Large intestine (tissue), 3 donors: ENCODE data around the gene BRWD1. TPM values are rescaled to one million over a fixed set of nuclear protein-coding genes. Genes with fewer than 3 reads are reported as not detected.
A peak's percentile ranks its signal among the peaks of the same experiment; 100 is the strongest.
"Not testable (repeated sequence)": the region's sequence is repeated elsewhere in the genome, so short reads cannot be mapped to it uniquely, and the experiment has no call there.

Experiments used
- DNase-seq, 2 donors: peaks; one replicate each; pipeline versions ENCODE4 v3.0.0 to v3.0.0-alpha.2; 2013
- H3K27ac ChIP-seq: one replicate; pipeline ENCODE4 v1.5.1; 2013; ENCODE audit warnings: low read length
- H3K27me3 ChIP-seq: 2 replicates; pipeline ENCODE4 v1.6.1; 2013; ENCODE audit warnings: low read length; ENCODE audit not compliant: control insufficient read depth, insufficient read depth
- H3K36me3 ChIP-seq: 2 replicates; pipeline ENCODE4 v1.6.1; 2013; ENCODE audit warnings: low read length; ENCODE audit not compliant: control insufficient read depth, insufficient read depth
- H3K4me1 ChIP-seq: one replicate; pipeline ENCODE4 v1.6.1; 2013; ENCODE audit warnings: low read length; ENCODE audit not compliant: control insufficient read depth, insufficient read depth
- H3K4me3 ChIP-seq: one replicate; pipeline ENCODE4 v1.5.1; 2013; ENCODE audit warnings: low read length
- H3K9me3 ChIP-seq: one replicate; pipeline ENCODE4 v1.6.1; 2013; ENCODE audit warnings: mild to moderate bottlenecking, low read depth, low read length, moderate library complexity; ENCODE audit not compliant: control insufficient read depth
- WGBS: methylation state at CpG from one replicate; pipeline ENCODE4 v1.1.5; 2013; ENCODE audit warnings: low lambda C conversion rate; ENCODE audit not compliant: insufficient coverage; 5-methylcytosine and 5-hydroxymethylcytosine counted together
- polyA plus RNA-seq: library from polyadenylated mRNA; unstranded; fragments of 120-200 nt; gene quantifications from one replicate; pipeline ENCODE4 v1.2.1, GENCODE V29; 2013

The BRWD1 gene
- polyA plus RNA-seq, 1 donor = 32.9 TPM

DNA sequence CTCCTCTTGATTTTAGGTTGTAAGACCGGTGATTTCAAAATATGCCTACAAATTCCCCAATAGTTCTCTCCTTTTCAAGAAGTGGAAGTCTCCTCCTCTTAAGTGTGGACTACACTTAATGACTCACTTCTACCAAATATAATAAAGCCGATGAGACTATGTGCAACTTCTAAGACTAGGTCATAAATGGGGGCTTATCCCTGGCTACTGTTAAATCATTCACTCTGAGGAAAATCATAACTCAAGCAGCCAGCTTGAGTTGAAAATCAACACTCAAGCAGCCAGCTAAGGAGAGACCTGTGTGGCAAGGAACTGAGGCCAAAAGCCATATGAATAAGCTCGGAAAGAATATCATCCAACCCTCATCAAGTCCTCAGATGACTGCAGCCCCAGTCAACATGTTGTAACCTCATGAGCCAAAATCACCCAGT lies 80.6 kb downstream of the BRWD1 start:
- no peaks in the 10 kb centered on the region for H3K4me1 ChIP-seq
- H3K27ac ChIP-seq = no peak overlapping the region
- no peak overlapping the region for H3K4me3 ChIP-seq
- H3K9me3 ChIP-seq = no peaks in the 10 kb centered on the region
- WGBS = no CpG with 5 or more reads among the region's 3 CpGs
- H3K36me3 ChIP-seq = peaks cover 76% of the 10 kb centered on the region
- H3K27me3 ChIP-seq = no peaks in the 10 kb centered on the region
- DNase-seq = peak in 1 of 2 donors; percentile 39

DNA sequence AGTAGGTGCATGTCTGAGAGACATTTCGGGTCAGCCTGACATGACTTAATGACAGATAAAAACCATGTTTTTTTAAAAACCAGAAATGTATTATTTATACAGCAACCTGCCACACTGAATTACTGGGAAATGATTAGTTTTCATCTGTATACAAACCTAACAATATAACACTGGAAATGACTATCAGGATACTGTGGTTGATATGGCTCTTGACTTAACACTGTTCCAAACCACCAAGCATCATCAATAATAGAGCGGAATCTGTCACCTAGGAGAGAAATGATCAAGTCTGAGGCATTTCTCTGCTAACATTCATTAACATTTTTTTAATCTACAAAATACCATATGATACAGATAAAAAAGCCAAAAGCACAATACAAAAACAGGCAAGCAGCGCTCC lies 88.5 kb downstream of the BRWD1 start:
- H3K36me3 ChIP-seq = peaks cover 46% of the 10 kb centered on the region
- no peaks in the 10 kb centered on the region for H3K4me1 ChIP-seq
- no peak for DNase-seq
- no peaks in the 10 kb centered on the region for H3K27me3 ChIP-seq
- 100% methylated on average over 2 of the region's 3 CpGs for WGBS
- H3K4me3 ChIP-seq = no peak overlapping the region
- H3K27ac ChIP-seq = no peak overlapping the region
- H3K9me3 ChIP-seq = no peaks in the 10 kb centered on the region

DNA sequence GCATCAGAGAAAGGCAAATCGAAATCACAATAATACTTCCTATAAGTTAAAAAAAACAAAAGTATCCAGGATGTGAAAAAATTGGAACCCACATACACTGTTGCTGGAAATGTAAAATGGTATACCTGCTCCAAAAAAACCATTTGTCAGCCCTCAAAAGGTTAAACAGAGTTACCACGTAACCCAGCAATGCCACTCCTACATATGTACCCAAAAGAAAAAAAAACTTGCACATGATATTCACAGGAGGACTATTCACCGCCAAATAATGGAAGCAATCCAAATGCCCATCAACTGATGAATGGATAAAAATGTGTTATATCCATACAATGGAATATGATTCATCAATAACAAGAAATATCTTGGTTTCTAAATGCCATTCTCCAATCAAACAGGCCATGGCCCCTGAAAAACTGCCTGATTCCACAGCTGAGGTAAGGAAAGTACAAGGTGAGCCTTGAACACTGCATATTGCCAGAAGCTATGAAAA lies 91.4 kb downstream of the BRWD1 start:
- Histone ChIP-seq H3K9me3 (no peaks in the 10 kb centered on the region), H3K27me3 (no peaks in the 10 kb centered on the region), H3K36me3 (peaks cover 36% of the 10 kb centered on the region), H3K27ac (no peak overlapping the region), H3K4me1 (no peaks in the 10 kb centered on the region), H3K4me3 (no peak overlapping the region)
- 100% methylated on average over 2 of the region's 3 CpGs for WGBS
- DNase-seq = no peak

DNA sequence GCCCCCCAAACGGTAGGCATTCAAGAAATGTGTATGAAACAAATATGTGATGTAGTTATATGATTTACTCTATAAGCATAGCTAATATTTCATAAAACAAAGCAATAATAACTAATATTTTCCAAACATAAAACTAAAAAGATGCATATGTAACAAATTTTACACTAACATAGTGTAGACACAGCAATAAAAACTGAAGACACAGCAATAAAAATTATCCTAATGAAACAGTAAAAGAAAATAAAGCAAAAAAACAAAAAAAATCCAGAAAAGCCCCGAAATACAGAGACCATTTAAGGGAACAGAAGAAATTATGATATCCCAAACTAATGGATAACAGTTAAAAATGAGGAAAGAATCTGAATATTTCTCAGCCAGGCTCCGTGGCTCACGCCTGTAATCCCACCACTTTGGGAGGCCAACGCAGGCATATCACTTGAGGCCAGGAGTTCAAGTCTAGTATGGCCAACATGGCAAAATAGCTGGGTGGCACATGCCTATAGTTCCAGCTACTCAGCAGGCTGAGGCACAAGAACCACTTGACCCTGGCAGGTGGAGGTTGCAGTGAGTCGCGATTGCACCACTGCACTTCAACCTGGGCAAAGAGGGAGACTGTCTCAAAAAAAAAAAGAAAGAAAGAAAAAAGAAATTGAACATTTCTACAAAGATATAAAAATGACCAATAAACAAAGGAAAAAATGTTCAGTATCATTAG lies 92.0 kb downstream of the BRWD1 start:
- Histone ChIP-seq H3K9me3 (no peaks in the 10 kb centered on the region), H3K27ac (no peak overlapping the region), H3K4me1 (no peaks in the 10 kb centered on the region), H3K27me3 (no peaks in the 10 kb centered on the region), H3K4me3 (no peak overlapping the region), H3K36me3 (peaks cover 31% of the 10 kb centered on the region)
- DNase-seq = no peak
- 89% methylated on average over 3 of the region's 7 CpGs for WGBS

DNA sequence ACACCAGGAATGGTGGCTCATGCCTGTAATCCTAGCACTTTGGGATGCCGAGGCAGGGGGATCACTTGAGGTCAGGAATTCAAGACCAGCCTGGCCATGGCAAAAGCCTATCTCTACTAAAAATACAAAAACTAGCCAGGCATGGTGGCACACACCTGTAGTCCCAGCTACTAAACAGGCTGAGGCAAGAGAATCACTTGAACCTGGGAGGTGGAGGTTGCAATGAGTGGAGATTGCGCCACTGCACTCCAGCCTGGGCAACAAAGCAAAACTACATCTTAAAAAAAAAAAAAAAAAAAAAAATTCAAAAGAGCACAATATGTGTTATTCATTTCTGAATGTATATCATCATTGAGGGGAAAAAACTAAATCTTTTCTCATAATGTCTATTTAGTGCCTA lies 92.6 kb downstream of the BRWD1 start:
- not testable (repeated sequence) for H3K27me3 ChIP-seq, H3K27ac ChIP-seq, H3K4me1 ChIP-seq, DNase-seq, H3K4me3 ChIP-seq, H3K9me3 ChIP-seq
- WGBS = no CpG with 5 or more reads among the region's 2 CpGs
- peaks cover 30% of the 10 kb centered on the region for H3K36me3 ChIP-seq

DNA sequence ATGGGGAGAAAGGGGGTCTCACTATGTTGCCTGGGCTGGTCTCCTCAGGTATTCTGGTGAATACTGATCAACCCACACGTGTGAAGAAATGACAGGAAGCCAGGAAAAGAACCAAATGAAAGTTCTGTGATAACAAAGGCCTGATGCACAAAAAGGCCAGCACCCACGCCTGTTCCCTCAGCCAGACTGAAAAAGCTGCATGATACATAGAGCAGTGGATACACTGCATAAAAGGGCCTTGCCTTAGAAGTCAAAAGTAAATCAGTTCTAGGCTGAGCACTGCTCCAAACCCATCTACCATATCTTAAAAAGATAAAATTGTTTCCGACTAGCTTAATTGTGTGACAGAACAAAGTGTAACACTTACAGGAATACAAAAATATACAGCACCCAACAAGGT lies 93.3 kb downstream of the BRWD1 start:
- no CpG with 5 or more reads among the region's 3 CpGs for whole genome bisulfite sequencing
- DNase-seq = no peak
- H3K36me3 ChIP-seq = peaks cover 35% of the 10 kb centered on the region
- H3K27ac ChIP-seq = no peak overlapping the region
- H3K27me3 ChIP-seq = no peaks in the 10 kb centered on the region
- no peaks in the 10 kb centered on the region for H3K9me3 ChIP-seq
- H3K4me1 ChIP-seq = no peaks in the 10 kb centered on the region
- H3K4me3 ChIP-seq = no peak overlapping the region

DNA sequence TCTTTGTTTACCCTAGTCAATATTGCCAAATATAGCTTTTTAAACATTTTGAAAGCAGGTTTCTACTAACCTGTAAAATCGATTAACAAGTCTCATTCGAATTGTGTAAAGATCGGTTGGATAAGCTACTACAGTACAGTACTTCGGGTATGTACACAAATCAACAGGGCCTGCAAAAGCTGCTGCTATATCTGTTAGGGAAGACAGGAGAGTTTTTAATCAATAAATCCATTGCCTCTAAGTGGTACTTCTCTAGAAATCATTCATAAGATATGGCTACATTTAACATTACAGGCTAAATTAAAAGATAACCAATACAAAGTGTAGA lies 95.4 kb downstream of the BRWD1 start:
- DNase-seq = no peak
- WGBS = no CpG with 5 or more reads among the region's 4 CpGs
- no peaks in the 10 kb centered on the region for H3K9me3 ChIP-seq
- H3K27me3 ChIP-seq = no peaks in the 10 kb centered on the region
- peaks cover 32% of the 10 kb centered on the region for H3K36me3 ChIP-seq
- H3K4me1 ChIP-seq = no peaks in the 10 kb centered on the region
- H3K27ac ChIP-seq = no peak overlapping the region
- no peak overlapping the region for H3K4me3 ChIP-seq

DNA sequence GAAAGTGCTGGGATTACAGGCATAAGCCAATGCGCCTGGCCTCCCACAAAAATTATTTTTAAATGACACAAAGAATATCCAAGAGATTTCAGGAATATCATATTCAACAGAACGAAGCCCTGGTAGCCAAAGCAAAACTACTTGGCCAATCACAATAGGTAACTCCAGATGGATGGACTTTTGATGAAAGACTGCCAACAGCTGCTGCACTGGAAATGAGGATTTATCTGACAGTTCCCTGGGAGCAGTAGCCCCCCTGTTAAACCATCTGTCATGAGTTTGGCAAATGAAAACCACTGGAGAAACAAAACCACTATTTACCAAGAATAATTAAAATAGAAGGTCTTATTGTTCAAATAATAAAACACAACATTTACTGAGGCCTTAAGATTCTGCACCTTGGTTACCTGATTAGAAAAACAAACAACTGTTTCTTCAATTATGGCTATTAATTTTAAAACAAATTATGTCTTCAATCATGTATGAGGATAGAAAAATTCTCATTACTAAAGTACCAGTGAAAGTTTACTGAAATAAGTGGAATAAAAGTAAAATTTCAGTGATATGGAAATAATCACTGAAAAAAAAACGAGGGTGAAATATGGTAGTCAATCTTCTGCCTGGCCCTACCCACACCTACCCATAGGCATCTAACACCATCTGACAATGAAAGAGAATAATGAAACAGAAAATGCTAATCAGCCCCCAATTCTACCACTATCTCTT lies 95.9 kb downstream of the BRWD1 start:
- no peak for DNase-seq
- Histone ChIP-seq H3K9me3 (no peaks in the 10 kb centered on the region), H3K4me3 (no peak overlapping the region), H3K27ac (no peak overlapping the region), H3K4me1 (no peaks in the 10 kb centered on the region), H3K27me3 (no peaks in the 10 kb centered on the region), H3K36me3 (peaks cover 35% of the 10 kb centered on the region)
- WGBS = 100% methylated on average over 1 of the region's 3 CpGs

DNA sequence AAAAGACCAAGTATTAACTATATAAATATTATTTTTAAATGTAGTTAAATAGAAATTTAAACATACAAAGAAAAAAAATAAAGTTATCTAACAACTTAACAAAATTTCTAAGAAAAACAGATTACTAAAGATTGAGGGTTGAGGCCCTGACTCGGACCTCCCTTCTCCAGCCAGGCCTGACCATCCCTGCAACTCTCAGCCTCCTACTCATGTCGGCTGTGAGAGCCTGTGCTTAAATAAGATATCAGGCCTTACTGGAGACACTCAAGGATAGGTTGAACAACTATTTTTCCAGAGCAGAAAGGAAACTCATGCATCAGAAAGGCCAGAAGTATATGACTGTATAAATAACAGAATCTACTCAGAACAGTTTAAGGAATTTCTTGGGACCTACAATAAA lies 97.1 kb downstream of the BRWD1 start:
- Histone ChIP-seq H3K9me3 (no peaks in the 10 kb centered on the region), H3K36me3 (peaks cover 36% of the 10 kb centered on the region), H3K4me1 (no peaks in the 10 kb centered on the region), H3K27ac (no peak overlapping the region), H3K4me3 (no peak overlapping the region), H3K27me3 (no peaks in the 10 kb centered on the region)
- DNase-seq = no peak
- no CpG with 5 or more reads among the region's 2 CpGs for WGBS

DNA sequence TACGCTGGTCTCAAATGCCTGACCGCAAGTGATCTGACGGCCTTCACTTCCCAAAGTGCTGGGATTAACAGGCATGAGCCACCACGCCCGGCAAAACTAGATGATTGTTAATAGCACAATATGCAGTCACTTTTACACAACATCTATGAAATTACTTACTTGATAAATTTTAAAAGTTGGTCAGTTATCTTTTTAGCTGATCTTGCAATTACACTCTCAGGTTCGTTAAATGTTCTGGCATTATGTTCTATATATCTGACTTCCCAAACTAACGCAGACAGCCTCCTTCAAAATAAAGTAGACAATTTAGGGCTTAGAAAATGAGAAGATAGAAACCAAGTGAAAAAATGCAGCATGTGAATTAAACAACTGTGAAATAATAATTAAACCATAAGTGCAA lies 98.4 kb downstream of the BRWD1 start:
- no peaks in the 10 kb centered on the region for H3K4me1 ChIP-seq
- no peaks in the 10 kb centered on the region for H3K27me3 ChIP-seq
- no peak overlapping the region for H3K27ac ChIP-seq
- H3K4me3 ChIP-seq = no peak overlapping the region
- WGBS = 93% methylated on average over 3 of the region's 7 CpGs
- H3K9me3 ChIP-seq = no peaks in the 10 kb centered on the region
- peaks cover 37% of the 10 kb centered on the region for H3K36me3 ChIP-seq
- DNase-seq = no peak

DNA sequence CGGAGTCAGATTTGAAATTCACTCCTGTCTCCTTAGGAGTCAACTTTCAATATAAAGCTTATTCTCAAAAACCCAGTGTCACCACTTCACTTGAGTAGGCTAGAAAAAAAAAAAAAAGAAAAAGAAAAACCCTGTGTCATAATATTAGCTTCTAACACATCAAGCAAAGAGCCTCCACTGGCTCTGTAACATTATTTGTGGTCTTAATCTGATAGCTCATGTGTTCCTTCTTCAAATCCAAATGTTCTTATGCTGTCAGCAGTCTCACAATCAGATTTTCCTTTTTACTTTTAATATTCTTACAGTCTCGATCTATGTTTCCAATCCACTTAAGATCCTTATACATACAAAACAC lies 104.1 kb downstream of the BRWD1 start:
- peak overlapping the region; percentile 47 for H3K27ac ChIP-seq
- no peak overlapping the region for H3K4me3 ChIP-seq
- no peaks in the 10 kb centered on the region for H3K27me3 ChIP-seq
- H3K36me3 ChIP-seq = peaks cover 55% of the 10 kb centered on the region
- H3K9me3 ChIP-seq = no peaks in the 10 kb centered on the region
- 79% methylated on average over 2 of the region's 2 CpGs for WGBS
- H3K4me1 ChIP-seq = peaks cover 4% of the 10 kb centered on the region
- DNase-seq = peak in 1 of 2 donors; percentile 24
